ENCODE data around the gene JDP2. TPM values are rescaled to one million over a fixed set of nuclear protein-coding genes. Genes with fewer than 3 reads are reported as not detected.
"Not testable (repeated sequence)": the region's sequence is repeated elsewhere in the genome, so short reads cannot be mapped to it uniquely, and the experiment has no call there.

Gene JDP2
- total RNA-seq, 1 donor from 2014 or later, result 68.6 TPM

DNA sequence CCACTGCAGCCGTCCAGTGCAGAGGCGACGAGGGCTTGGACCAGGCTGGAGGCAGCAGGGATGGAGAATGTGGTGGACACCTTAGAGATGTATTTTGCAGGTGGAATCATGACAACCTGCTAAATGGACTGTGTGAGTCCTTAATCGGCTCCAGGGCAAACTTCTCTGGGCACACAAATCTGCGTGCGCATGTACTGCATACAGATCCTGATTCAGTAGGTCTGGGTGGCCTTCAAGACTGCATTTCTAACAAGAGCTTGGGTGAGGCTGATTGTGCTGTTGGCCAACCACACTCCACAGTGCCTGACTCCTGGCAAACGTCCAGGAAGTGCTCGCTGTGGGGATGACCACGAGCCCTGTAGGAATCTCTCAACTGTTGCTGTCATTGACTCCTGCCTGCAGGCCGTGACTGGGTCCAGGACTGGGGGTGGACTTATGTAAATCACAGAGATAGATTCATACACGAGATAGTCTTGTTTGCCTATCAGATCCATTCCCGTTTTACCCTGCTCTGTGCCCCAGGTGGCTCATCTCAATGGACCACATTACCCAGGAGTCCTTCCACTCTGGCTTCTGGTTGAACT, 27.2 kb downstream of the JDP2 start:
- peak; percentile 62 for DNase-seq (ENCODE audit: low spot score)

DNA sequence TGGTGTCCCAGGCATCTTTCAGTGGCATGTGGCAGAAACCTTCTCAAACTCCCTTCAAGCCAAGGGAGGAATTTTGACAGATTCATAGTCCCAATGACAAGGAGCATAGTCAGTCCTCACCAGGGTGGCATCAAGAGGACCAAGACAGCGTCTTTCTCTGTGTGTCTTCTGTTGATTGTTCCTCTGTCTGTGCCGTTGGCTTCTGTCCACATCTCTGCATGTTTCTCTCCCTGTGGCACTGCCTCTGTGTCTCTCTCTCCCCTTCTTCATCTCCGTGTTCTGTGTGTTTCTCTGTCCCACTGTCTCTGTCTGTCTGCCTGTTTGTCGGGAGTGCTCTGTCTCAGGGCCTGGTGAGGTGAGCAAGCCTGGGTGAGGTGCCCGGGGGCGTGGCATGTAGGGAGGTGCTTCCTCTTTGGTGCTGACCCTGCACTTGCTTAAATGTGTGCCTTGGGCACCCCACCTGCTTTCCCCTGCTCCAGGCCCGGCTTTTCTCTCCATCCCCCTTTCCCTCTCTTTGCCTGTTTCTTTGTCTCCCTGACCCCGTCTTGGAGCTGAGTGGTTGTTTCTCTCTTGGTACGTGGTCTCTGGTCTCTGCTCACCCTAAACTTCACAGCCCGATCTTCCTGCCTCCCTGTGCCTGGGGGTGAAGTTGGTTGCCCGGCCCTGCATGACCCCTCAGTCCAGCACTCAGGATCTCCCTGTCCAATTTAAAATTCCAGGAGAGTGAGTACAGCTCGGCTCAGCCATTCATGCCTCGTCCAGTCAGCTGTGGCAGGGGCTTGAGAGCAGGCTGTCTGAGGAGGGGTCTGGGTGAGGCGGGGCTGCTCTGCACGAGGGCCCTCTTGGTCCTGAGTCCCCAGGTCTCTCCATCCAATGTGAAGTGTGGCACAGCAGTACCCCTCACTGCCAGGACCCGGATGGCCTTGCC, 28.5 kb downstream of the JDP2 start:
- DNase-seq (ENCODE audit: low spot score), result no peak

DNA sequence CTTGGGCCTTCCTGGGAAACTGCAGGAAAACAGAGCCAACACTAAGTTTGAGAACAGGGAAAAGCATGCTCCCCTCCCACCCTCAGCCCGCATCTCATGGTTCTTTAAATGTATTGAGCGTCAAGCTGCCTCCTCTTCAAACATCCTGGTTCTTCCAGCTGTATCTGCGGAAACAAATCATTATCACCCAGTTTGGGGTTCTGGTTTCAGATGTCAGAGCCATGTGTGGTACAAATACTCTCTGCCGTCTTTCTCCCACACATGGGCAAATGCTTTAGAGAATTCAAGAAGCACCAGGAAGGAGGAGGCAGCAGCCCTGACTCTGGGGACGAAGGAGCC, 29.1 kb downstream of the JDP2 start:
- no peak for DNase-seq (ENCODE audit: low spot score)

DNA sequence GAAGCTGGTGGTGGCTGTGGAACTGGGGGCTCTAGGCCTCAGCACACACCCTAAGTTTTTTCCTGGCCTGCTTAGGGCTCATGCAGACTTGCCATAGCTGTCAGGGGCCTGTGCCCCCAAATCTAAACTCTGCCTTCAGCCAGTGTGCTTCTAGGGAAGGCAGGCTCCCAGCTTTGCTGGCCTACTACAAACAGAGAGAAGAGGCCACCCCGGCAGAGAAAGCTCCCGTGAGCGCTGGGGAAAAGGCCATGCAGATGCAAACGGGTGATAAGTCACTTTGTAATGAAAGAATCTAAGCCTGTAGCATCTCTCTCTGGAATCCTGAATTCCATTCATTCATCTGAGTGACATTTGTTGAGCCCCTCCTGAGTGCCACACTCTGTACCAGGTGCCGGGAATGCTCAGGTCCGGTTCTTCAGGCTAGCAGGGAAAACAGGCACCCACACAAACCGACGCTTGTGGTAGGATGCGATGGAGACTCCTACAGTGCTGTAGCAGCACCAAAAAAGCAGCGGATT, 29.9 kb downstream of the JDP2 start:
- DNase-seq (ENCODE audit: low spot score), result no peak

DNA sequence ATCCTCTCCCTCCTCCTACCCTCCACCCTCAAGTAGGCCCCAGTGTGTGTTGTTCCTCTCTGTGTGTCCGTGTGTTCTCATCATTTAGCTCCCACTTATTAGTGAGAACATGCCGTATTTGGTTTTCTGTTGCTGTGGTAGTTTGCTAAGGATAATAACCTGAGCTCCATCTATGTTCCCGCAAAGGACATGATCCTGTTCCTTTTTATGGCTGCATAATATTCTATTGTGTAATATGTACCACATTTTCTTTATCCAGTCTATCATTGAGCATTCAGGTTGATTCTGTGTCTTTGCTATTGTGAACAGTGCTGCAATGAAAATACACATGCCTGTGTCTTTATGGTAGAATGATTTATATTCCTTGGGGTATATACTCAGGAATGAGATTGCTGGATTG, 30.5 kb downstream of the JDP2 start:
- DNase-seq (ENCODE audit: low spot score), result no peak

DNA sequence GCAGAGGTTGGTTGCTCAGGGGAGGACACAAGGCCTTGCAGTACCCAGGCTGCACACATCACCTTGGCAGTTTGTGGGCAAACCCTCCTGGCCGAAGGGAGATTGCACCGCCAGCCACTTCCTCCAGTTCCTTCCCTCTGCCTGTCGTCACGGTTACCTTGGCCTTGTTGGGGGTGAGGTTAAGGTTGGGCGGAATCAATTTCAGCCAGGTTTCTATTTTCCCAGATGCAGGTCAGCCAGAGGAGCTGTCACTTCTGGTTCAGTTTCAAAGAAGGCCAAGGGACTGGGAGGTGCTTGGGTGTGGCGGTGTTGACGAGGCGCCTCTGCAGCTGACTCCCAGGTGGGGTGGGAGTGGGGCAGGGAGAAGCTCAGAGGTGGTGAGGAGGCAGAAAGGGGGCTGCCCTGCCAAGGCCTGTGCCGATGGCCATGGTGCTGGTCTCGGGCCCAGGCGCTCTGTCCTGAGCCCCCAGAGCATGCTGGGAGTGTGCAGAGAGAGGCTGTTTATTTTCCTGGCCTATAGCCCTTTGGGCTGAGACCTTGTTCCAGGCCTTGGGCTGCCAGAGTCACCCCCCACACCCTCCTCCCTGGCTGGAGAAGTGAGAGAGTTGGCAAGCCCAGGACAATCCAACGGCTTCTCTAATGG, 31.4 kb downstream of the JDP2 start:
- DNase-seq (ENCODE audit: low spot score), result no peak

DNA sequence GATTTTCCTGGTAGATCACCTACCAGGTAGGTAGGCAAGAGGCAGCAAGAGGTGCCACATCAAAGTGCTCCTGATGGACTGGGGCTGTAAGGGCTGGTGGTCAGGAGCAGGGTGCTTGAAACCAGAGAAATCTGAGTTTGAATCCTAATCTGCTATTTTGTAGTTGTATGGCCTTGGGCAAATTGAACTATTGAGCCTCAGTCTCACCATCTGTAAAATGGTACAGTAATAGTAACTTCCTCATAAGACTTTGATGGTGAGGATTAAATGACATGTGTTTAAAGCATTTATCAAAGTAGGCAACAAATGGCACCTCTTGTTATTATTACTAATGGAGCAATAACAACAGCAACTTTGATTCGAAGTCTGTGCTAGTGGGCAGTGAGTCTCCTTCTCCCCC, 32.0 kb downstream of the JDP2 start:
- no peak for DNase-seq (ENCODE audit: low spot score)

DNA sequence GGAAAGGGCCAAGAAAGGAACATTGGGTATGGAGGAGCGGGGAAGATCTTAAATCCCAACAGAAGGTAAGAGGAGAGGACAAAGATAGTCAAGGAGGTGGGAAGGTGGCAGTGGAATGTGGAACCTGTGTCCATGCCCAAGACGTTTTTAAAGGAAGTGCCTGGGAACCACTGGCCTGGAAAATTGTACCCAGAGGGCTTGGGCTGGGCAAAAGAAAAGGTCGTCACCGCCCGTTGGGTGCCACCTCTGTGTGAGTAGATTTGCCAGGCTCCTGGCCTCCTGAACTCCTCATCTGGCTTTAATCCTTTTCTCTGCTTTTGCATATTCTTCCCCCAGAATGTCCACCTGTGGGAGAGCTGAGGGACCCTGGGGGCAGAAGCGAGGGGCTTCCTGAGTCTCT, 32.6 kb downstream of the JDP2 start:
- DNase-seq (ENCODE audit: low spot score), result no peak

DNA sequence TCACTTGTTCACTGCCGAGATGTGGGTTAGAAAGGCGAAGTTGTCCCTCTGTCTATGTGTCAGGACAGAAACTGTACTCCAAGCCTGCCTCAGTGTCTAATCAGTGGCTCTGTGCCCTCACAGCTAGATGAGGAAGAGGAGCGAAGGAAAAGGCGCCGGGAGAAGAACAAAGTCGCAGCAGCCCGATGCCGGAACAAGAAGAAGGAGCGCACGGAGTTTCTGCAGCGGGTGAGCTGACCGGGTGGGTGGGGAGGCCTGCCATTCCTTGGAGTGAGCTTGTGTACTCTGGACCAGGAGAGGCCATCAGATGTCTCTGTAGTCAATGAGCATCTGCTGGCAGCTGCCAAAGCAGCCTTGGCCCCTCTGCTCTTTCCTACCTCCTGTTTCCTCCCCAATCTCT, 33.5 kb downstream of the JDP2 start:
- no peak for DNase-seq (ENCODE audit: low spot score)

DNA sequence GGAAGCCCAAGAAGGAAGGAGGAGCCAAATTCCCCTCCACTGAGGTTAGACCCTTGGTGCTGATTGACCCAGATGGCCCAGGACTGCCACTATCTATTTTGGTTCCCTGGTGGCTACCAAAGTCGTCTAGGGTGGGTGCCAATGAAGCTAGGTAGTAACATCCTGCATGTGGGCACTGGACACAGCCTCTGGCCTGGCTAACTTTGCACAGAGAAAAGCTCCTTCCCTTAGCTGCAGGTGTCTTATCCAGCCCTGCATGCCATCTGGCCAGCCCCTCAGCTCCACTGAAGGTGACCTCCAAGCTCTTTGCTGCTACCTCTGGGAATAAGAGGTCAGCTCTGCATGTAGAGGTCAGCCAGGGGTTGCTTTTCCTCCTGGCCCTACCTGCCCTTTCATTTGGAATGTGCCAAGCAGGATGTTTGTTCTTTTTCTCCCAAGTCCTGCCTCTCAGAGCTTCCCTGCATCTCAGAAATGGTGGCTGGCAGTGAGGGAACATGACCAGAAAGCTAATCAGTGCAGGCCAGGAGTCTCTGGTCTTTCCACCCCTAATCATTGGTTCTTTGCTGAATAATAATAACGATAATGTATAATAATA, 34.0 kb downstream of the JDP2 start:
- DNase-seq (ENCODE audit: low spot score), result no peak

DNA sequence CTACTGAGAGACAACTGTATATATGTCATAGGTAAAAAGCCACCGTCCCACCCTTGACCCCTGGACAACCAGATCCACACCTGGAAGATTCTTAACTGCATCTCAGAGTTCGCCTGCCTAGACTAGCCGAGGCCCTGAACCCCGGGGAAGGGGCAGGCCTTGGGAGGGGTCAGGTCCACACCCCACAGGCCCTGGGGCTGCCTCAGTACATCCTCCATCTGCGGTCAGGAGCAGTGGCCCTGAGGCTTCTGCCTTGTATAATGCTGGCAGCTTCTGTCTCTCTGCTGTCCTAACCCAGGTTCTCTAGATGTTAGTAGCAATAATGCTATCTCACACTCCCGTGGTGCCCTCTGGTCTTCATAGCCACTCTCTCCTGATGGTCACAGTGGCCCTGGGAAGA, 36.8 kb downstream of the JDP2 start:
- no peak for DNase-seq (ENCODE audit: low spot score)

DNA sequence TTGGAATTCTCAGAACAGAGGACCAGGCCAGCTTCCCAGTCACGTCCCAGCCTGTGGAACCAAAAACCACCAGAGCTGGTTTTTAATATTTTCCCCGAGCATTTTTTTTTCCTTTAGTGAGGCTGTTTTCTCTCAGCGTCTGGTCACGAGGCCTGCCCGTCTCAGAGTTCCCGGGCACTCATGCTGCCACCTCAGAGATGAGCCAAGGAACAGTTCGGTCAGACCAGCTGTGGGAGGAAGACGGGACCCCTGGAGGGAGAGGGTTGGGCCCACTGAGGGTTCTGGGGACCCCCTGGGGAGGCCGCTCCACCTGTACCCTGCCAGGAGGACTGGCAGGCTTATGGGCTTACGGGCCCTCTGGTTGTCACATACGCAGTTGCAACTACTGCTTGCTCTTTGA, 39.9 kb downstream of the JDP2 start:
- no peak for DNase-seq (ENCODE audit: low spot score)

DNA sequence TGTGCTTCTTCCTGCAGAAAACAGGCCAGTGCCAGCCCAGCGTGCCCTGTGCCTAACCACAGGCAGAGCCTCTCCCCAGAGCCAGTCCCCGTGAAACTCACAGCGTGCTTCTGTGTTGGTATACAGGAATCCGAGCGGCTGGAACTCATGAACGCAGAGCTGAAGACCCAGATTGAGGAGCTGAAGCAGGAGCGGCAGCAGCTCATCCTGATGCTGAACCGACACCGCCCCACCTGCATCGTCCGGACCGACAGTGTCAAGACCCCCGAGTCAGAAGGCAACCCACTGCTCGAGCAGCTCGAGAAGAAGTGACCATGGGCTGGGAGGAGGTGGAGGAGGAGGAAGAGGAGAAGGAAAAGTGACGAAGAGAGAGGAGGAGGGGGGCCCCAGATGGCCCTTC, 41.3 kb downstream of the JDP2 start:
- DNase-seq (ENCODE audit: low spot score), result no peak

DNA sequence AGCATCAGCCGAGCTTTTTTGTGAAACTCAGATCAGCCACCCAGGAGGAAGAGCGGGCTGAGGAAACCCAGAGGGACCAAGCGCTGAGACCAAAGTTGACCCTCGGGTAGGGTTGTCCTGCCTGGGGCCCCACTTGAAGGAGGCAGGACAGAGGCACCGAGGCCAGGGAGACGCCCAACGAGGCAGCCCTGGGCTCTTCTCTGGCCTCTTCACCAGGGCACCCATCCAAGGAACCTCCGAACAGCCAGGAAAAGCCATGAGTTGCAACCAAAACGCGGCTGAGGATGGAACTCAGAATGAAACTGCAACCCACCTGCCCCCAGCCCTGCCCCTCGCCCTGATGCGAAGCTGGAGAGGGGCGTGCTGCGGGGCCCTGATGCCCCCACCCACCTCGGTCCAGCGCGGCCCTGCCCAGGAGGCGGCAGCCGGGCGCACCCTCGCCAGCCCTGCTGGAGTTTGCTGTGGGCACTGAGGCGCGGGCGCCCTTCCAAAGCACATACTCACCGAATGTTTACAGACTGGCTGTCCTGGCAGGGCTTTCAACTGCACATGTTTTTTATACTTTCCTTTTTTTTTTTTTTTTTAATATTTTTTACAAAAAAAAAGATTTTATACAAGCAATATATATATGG, 41.9 kb downstream of the JDP2 start:
- DNase-seq (ENCODE audit: low spot score), result no peak

DNA sequence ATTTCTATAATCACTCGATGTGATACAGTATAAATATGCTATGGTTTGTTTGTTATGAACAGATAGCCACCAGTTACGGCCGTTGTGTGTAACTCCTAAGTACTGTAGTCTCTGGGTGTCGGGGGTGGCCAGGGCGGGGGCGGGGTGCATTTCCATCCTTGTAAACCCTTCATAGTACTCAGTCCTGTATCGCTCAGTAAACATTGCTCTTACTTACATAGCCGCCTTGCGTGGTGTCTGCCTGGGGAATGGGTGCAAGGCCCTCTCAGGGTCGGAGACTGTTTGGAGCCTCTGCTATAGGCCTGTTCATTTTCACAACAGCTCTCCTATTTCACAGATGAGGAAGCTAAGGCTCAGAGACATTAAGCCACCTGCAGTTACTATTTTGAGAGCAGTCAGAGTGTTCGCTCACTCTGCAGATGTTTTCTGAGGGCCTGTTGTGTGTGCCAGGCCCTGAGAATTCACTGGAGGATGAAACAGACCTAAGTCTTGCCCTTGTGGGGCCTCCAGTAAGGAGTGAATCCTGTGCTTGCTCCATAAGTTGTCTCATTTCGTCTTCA, 42.5 kb downstream of the JDP2 start:
- no peak for DNase-seq (ENCODE audit: low spot score)

DNA sequence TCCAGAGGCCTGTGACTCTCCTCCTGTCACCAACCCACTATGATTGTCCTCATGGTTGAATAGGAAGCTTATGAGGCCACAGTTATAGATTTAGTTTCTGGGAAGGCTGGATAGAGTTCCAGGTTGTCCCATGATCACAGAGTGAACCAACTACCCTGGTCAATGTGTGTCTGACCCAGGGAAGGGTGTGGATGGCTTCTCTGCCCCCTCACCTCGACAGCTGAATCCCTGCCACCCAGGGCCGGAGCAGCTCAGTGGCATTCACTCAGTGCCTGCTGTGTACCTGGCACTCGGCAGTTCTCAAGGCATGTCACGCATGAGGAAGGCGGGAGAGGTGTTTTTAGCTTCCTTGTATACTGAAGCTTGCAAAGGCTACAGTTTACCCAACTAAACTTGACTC, 43.2 kb downstream of the JDP2 start:
- DNase-seq (ENCODE audit: low spot score), result no peak

DNA sequence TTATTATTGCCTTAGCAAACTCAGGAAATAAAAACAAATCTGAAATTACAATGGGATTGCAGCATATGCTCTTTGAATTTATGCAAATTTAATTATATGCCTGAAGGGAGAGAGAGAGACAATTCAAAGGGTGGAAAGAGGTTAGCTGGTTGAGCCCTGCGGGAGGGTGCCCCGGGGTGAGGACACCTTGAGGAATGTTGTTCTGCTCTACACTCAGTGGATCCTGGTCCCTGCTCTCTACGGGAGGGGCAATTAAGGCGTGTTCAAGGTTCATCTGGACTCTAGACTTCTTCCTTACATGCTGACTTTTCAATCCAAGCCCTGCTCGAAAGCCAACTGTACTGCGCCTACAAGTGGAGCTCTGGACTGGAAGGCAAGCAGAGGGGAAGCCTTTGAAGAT, 46.3 kb downstream of the JDP2 start:
- DNase-seq (ENCODE audit: low spot score), result not testable (repeated sequence)

DNA sequence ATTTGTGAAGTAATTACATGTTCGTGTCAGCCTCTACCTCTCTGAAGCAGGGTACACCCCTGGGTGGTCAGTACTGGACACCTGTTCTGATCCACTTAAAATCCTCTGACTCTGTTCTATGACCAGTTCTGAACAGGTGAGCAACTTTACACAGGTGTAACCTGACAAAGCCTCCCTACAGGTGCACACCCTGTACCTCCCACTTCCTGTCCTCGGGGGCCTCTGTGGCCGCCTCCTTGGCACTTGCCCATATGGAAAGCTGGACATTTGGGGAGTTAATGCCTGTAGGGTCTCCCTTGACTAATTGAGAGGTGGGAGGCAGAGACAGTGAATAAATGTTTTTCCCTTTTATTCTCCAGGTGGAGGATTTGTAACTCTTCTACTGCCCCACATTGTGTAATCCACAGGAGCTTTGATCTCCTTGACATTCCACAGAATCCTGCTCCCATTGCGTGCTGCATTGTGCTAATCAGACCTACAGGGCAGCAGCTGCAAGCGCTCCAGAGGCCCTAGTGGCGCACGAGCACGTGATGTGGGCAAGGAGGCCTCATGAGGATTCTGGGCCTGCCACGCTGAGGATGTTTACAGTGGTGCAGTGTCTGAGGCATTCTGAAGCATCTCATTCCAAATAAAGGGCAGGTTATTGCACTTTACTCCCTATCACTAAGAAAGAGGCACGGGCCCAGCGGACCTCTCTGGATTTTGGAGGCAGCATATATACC, 48.6 kb downstream of the JDP2 start:
- peak; percentile 52 for DNase-seq (ENCODE audit: low spot score)

DNA sequence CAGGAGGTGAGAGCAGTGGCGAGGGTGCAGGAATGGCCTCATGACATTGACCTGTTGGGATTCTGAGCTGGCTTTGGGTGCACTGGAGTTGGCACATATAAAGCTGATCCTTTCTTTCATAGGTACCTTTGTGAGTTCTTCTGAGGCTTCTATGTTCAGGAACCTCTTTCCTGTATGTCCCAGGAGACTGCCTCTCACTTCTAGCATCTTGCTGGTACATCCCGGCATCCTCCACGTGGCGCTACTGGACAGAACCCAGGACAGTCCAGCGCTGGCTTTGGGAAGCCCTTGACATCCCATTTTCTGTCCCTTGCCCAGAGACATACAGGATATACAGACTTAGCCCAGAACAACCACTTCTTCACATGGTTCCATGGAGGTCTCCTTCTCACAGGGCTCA, 50.1 kb downstream of the JDP2 start:
- DNase-seq (ENCODE audit: low spot score), result no peak

DNA sequence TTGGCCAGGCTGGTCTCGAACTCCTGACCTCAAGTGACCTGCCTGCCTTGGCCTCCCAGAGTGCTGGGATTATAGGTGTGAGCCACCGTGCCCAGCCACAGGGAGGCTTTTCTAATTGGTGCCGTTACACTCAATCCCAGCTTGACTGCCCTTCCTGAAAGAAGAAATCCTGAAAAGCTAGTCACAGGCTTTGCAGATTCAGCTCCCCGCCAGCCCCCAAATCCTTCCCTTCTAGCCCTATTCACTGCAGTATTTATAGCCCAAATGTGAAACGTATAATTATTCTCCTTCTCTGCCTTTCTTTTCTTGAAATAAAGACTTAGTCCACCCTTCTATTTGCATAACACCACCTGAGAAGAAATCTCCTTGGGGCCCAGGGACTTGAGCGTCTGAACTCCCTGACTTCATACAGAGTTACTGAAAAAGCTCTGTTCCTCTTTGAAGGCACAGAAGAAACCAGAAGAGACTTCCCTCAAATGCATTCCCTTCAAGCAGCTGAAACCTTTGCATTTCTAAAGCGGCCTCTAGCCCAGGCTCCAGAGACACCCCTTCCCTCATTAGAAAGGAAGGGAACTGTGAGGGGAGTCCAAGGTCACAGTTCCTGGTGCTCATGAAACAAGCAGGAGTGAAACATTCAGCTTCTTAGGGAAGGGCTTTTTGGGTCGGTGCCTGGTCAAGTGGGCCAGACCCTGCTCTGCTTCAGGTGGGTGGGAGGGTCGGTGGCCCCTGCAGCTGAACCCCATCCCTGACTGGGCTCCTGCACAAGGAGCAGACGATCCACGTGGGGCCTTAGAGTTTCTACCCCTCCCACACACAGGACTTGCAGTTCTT, 52.2 kb downstream of the JDP2 start:
- no peak for DNase-seq (ENCODE audit: low spot score)
